ENCODE measurements around the gene PIK3R6.

The PIK3R6 gene

GRCh38 chr17:8867361-8867981 is at the start of gene PIK3R6:
Gene PIK3R6 (minus strand): TSS chr17:8867674. CDS start chr17:8849794, 17,880 bp downstream.
- in situ Hi-C loops (cut with MboI; ENCODE audit: low sequenced_read_pairs) = no loop called here

DNA sequence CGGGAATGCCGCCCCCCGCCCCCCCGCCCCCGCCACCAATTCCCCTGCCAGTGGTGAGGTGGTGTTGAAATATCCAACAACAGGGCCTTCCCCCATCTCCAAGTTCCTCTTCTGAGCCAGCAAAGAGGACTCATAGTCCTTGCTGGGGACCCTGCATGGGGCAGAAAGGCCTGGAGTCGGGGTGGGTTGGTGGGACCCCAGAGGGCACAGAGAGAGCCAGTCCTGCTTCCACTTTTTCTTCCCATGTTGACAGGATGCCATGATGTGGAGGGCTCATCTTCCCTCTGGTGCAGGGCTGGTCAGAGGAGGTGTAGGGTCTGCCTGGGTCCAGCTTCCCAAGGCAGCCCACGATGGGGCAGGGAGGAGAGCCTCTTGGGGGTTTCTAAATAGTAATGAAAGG is 49.0 kb upstream of the PIK3R6 start:
- in situ Hi-C loops (cut with MboI; ENCODE audit: low sequenced_read_pairs) = no loop called here

- in situ Hi-C loops (cut with MboI; ENCODE audit: low sequenced_read_pairs) = no loop called here
These were observed 47.1 kb upstream of the PIK3R6 start for GRCh38 chr17:8914554-8914953.

DNA sequence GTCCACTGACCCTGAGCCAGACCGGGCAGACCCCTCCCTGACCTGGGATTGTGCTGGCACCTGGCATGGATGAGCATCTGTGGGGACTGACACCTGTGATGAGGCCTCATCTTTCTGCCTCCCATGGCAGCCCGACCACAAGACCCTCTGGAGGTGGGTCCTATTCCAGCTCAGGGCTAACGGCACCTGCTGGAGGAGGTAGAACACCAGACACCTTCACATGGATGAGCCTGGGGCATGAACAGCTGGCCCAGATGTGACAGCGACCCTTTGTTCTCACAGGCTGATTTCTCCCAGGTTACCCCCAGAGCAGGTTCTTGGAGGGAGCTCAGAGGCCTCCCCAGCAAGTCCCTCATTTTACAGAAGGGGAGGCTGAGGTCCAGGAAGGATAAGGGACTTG is 46.4 kb upstream of the PIK3R6 start:
- in situ Hi-C loops (cut with MboI; ENCODE audit: low sequenced_read_pairs) = no loop called here

- in situ Hi-C loops (cut with MboI; ENCODE audit: low sequenced_read_pairs) = no loop called here
These were observed 45.6 kb upstream of the PIK3R6 start for GRCh38 chr17:8913091-8913490.

DNA sequence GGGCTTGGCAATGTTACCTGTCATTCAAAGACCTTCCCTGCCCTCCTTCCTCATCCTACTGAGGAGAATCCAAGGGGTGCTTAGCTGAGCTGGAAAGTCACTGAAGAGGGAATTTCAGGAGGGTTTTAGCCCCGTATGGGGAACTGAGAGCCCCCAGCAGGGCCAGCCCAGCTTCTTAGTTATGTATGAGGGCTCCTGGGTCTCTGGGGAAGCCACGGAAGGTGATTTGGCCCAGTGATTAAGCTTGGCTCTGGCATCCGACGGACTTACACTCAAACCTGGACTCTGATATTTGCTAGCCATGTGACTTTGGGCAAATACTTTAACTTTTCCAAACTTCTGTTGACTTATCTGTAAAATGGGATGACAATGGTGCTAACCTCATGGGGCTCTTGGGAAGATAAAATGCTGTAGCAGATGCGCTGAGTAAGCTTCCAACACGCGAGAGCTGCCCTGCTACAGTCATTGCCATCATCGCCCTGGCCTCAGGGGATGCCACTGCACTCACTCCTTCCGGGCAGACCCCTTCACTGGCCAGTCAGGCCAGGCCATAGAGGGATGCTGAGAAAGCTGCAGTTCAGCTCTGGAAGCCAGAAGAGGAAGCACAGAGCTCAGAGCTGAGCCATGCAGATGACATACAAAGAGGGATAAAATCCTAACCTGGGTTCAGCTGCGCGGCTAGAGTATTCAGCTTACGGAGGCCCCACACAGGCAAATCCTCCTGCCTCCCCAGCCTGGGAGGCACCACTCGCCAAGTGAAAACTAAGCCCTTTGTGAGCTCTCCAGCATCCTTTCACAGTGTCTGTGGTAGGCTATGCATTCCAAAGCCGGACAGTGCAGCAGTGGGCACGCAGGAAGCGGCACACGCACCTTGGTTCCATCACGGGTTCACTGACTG is 44.9 kb upstream of the PIK3R6 start:
- in situ Hi-C loops (cut with MboI; ENCODE audit: low sequenced_read_pairs) = no loop called here

DNA sequence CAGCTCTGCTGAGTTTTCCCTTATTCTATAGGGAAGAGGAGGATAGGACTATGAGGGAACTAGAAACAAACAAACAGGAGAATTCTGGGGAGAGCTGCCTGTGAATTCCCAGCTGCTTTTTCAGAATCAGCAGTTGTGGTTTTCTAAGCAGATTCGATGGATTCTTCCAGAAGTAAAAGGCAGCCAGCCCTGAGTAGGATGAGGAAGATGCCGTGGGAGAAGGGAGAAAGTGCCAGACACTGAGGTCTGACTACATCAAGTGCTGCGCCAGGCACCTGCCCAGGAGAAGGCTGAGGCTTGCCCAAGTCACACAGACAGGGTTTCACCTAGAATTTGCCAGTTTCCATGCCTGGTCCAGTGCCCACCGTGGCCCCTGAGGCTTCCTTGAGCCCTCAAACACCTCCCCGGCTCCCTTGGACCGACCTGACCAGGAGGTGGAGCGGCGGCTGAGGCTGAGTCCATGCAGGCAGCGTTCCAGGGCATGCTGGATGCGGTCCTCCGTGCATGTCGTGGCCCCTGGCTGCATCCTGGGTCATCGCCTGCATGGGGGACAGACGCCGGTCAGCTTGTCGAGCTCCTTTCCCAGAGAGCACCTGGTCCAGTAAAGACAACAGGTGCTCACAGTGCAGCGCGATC is 43.6 kb upstream of the PIK3R6 start:
- in situ Hi-C loops (cut with MboI; ENCODE audit: low sequenced_read_pairs) = no loop called here

- in situ Hi-C loops (cut with MboI; ENCODE audit: low sequenced_read_pairs) = no loop called here
These were observed 42.3 kb upstream of the PIK3R6 start for GRCh38 chr17:8909586-8910270.

GRCh38 chr17:8905331-8905730 is 37.9 kb upstream of the PIK3R6 start:
- in situ Hi-C loops (cut with MboI; ENCODE audit: low sequenced_read_pairs) = no loop called here

- in situ Hi-C loops (cut with MboI; ENCODE audit: low sequenced_read_pairs) = no loop called here
These were observed 37.2 kb upstream of the PIK3R6 start for GRCh38 chr17:8904686-8905085.

DNA sequence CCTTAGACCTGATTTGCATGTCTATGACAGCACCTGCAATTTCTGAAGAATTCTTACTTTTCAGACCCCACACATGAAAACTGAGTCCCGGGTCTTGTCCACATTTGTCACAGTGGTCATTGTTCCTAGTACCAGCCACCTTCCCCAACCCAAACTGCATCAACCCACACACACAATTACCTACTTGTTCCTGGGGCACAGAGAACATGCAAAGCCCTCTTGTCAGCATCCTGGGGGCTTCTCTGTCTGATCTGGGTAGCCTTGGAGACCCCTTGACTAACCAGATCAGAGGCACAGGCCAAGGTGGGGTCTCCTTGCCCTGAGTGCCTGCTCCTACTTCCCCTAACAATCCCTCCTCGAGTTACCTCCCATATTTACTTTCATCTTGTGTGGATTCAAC is 36.7 kb upstream of the PIK3R6 start:
- in situ Hi-C loops (cut with MboI; ENCODE audit: low sequenced_read_pairs) = no loop called here

GRCh38 chr17:8900626-8901585 is 33.4 kb upstream of the PIK3R6 start:
- in situ Hi-C loops (cut with MboI; ENCODE audit: low sequenced_read_pairs) = no loop called here

GRCh38 chr17:8900207-8900606 is 32.7 kb upstream of the PIK3R6 start:
- in situ Hi-C loops (cut with MboI; ENCODE audit: low sequenced_read_pairs) = no loop called here

- in situ Hi-C loops (cut with MboI; ENCODE audit: low sequenced_read_pairs) = no loop called here
These were observed 31.2 kb upstream of the PIK3R6 start for GRCh38 chr17:8898636-8899035.

GRCh38 chr17:8898126-8898525 is 30.7 kb upstream of the PIK3R6 start:
- in situ Hi-C loops (cut with MboI; ENCODE audit: low sequenced_read_pairs) = no loop called here

DNA sequence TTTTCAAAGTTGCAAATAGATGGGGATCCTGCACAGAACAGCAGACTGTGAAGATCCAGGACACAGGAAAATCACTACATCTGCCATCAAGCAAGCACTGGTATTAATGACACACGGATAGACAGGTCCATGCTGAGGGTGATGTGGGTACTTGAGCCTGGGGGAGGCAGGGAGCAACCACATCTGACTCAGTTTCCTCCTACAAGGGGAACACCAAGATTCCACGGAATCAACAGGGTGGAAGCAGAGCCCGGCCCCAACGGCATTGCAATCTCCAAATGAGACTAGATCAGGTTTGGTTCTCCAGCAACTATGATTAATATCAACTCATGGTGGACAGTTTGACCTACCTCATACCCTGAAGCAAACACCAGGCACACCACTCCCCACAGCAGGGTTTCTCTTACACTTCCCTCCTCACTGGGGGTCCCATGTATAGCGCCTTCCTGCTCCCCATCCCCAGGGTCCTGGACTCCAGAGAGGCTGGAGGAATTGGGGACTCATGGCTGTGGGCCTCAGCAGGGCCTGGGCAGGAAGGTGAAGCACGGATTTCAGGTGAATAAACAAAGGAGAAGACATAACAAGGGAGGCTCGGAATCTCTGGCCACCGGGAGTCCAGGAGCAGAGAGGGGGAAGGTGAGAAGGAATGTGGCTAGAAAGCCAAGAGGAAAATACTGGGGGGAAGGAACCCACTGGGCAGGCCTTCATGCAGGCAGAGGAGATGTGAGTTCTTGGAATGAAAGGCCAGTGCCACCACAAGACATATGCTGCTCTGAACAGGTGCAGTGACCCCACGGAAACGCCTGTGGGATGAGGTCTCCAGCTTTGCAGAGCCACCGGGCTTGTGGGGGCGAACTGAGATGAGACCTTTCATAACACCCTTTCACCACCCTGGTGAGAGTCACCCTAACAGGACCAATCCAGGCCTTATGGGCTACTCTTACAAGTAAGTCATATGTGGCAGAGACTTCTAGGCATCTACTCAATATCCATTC is 29.5 kb upstream of the PIK3R6 start:
- in situ Hi-C loops (cut with MboI; ENCODE audit: low sequenced_read_pairs) = no loop called here

DNA sequence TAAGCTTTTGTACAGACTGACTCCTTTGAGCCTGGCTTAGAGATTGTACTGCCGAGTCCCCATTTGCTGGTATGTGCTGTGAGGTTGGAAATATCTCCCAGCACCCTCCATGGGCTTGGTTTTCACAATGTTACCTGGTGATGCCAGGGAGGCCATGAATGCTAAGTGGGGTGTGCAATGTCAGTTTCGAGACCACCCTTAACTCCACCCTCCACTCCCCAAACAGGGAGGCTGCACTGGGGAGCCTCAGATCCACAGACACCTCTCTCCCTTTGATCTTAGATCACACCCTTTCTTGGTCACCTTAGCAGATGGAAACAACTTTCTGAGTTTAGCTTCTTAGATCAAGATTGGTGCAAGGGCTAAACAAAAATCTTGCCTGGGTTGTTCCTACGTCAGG is 28.6 kb upstream of the PIK3R6 start:
- in situ Hi-C loops (cut with MboI; ENCODE audit: low sequenced_read_pairs) = no loop called here

DNA sequence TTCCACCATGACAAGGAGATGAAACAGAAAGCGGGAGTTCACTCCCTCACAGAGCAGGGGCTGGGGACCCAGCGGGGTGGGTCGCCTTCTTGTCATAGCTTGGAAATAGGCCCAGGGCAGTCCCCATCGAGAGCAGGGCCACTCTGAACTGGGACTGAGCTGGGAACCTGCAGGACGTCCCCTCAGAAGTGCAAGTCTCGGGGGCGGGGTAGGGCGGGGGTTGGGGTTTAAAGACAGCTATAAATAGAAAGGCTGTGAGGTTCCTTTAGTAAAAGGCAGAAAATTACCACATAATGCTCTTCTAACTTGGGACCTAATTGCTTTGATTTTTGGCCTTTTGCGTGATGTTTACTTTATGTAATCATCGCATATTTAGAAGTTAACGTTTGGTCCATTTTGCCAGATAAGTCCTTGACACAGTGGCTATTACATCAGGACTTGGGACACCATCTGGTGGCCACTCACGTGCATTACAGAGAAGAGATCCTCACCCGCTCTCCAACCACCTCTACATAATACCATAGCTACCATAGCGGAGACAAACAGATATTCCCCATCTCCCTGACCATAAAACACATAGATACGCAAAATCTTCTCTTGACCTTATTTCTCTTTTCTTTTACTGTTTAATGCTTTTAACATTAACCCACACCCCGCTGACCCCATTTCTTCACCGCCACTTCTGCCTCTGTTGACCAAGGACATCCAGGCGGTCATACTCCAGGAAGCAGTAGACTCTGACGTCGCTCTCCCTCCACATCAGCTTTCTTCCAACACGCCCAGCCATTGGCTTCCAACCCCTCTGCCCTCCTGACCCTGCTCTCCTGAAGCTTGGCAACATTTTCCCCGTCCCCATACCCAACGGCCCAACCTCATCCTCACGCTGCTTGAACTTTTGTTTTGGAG is 27.5 kb upstream of the PIK3R6 start:
- in situ Hi-C loops (cut with MboI; ENCODE audit: low sequenced_read_pairs) = no loop called here

Data from HL-60/S4 treated with phorbol 12-myristate 13-acetate at 8.2 ng/mL for 4 days and 3 days (cell line).